Measurements from ENCODE around the gene HMCN1. TPM values are rescaled to one million over a fixed set of nuclear protein-coding genes. Genes with fewer than 3 reads are reported as not detected.

Gene HMCN1
- total RNA-seq, 2 experiments from 2014 or later, result 0.07 to 0.21 TPM

DNA sequence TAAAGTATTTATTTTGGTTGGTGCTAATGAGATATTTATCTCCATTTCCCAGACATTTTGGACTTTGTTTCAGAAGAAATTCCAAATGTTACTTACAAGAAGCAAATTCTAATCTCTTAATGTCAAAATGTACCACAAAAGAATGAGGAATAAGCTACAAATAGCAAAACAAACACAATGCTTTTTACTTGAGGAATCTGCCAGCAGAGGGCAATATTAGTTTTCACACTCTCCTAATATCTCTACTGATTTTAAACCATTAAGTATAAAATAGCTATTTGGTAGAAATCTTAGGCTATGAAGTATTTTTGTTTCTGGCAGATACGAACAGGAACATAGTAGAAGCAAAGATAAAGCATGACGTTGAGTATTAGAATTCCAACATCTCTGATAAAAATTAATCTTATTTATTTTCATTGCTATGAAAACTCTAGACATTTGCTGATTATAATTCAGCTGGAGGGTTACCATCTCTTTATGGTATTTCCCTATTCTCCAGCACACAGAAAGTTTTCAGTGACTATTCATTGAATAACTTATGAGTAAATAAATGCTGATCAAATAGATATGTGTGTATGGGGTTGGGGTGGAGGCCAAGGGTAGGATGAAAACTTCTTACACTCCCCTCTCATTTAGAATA lies 13.4 kb upstream of the HMCN1 start:
- Mint-ChIP-seq H3K27ac (no peak overlapping the region), H3K27me3 (peaks cover 19% of the 10 kb centered on the region), H3K4me3 (no peak overlapping the region), H3K36me3 (ENCODE audit: low read depth) (no peaks in the 10 kb centered on the region), H3K9me3 (no peaks in the 10 kb centered on the region), H3K4me1 (no peaks in the 10 kb centered on the region)
- ChIA-PET POLR2A (no interaction called here), CTCF (no interaction called here)
- no peak for DNase-seq

- Mint-ChIP-seq H3K36me3 (ENCODE audit: low read depth) (no peaks in the 10 kb centered on the region), H3K27ac (no peak overlapping the region), H3K9me3 (no peaks in the 10 kb centered on the region), H3K4me3 (no peak overlapping the region), H3K27me3 (peaks cover 16% of the 10 kb centered on the region), H3K4me1 (no peaks in the 10 kb centered on the region)
- no peak for DNase-seq
- ChIA-PET POLR2A (no interaction called here), CTCF (no interaction called here)
Measured at GRCh38 chr1:185721553-185721952, 12.6 kb upstream of the HMCN1 start.

GRCh38 chr1:185722098-185722497 lies 12.1 kb upstream of the HMCN1 start:
- CTCF ChIA-PET, result no interaction called here
- Mint-ChIP-seq H3K9me3 (no peaks in the 10 kb centered on the region), H3K27me3 (peaks cover 16% of the 10 kb centered on the region), H3K4me3 (no peak overlapping the region), H3K27ac (no peak overlapping the region), H3K4me1 (no peaks in the 10 kb centered on the region), H3K36me3 (ENCODE audit: low read depth) (no peaks in the 10 kb centered on the region)
- POLR2A ChIA-PET, result no interaction called here
- no peak for DNase-seq

GRCh38 chr1:185727726-185728125 lies 6.5 kb upstream of the HMCN1 start:
- H3K9me3 Mint-ChIP-seq, result peaks cover 13% of the 10 kb centered on the region
- ChIA-PET POLR2A (no interaction called here), CTCF (no interaction called here)
- peaks cover 3% of the 10 kb centered on the region for H3K36me3 Mint-ChIP-seq (ENCODE audit: low read depth)
- H3K4me1 Mint-ChIP-seq, result no peaks in the 10 kb centered on the region
- H3K4me3 Mint-ChIP-seq, result no peak overlapping the region
- DNase-seq, result no peak
- no peak overlapping the region for H3K27ac Mint-ChIP-seq
- H3K27me3 Mint-ChIP-seq, result peaks cover 28% of the 10 kb centered on the region

GRCh38 chr1:185731446-185731845 lies 2.7 kb upstream of the HMCN1 start:
- Mint-ChIP-seq H3K27me3 (peaks cover 54% of the 10 kb centered on the region), H3K9me3 (peaks cover 13% of the 10 kb centered on the region), H3K27ac (no peak overlapping the region), H3K4me3 (no peak overlapping the region), H3K36me3 (ENCODE audit: low read depth) (peaks cover 3% of the 10 kb centered on the region), H3K4me1 (peaks cover 16% of the 10 kb centered on the region)
- DNase-seq, result no peak
- CTCF ChIA-PET, result no interaction called here
- POLR2A ChIA-PET, result no interaction called here

GRCh38 chr1:185732951-185733350 lies 1.2 kb upstream of the HMCN1 start:
- DNase-seq, result no peak
- Mint-ChIP-seq H3K4me1 (peaks cover 16% of the 10 kb centered on the region), H3K4me3 (no peak overlapping the region), H3K36me3 (ENCODE audit: low read depth) (peaks cover 3% of the 10 kb centered on the region), H3K9me3 (peaks cover 13% of the 10 kb centered on the region), H3K27me3 (peaks cover 57% of the 10 kb centered on the region), H3K27ac (no peak overlapping the region)
- ChIA-PET POLR2A (no interaction called here), CTCF (interaction anchor here (1.4 kb wide), 1 partner anchor 19 kb away, joined by 3 read pairs; no protein-coding TSS in a partner anchor)

- H3K27me3 Mint-ChIP-seq, result peaks cover 54% of the 10 kb centered on the region
- H3K36me3 Mint-ChIP-seq (ENCODE audit: low read depth), result peaks cover 3% of the 10 kb centered on the region
- peak overlapping the region; percentile 6 for H3K4me3 Mint-ChIP-seq
- H3K4me1 Mint-ChIP-seq, result peaks cover 16% of the 10 kb centered on the region
- no peak for DNase-seq
- no peak overlapping the region for H3K27ac Mint-ChIP-seq
- peaks cover 13% of the 10 kb centered on the region for H3K9me3 Mint-ChIP-seq
- POLR2A ChIA-PET, result no interaction called here
- CTCF ChIA-PET, result interaction anchor here (0.7 kb wide), 1 partner anchor 15 kb away, joined by 3 read pairs; no protein-coding TSS in a partner anchor
Measured at GRCh38 chr1:185734929-185735700, 924 bp downstream of the HMCN1 start.

DNA sequence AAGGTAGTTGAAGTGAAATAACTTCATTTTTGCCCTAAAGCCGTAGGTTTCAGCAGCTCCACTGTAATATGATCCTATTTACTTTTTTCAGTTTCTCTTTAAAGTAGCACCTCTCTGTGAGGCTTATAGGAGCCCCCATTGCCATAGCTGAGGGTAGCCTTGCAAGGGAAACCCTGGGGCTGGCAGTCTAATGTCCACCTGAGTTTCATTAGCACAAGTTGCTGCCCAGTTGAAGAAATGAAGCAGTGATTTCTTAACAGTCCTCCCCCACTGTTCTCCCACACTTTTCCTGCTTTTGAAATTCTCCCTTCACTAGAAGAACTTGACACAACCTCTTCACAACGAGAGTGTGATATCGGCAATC lies 1.5 kb downstream of the HMCN1 start:
- Mint-ChIP-seq H3K9me3 (peaks cover 11% of the 10 kb centered on the region), H3K4me1 (peaks cover 16% of the 10 kb centered on the region), H3K27ac (no peak overlapping the region), H3K36me3 (ENCODE audit: low read depth) (peaks cover 3% of the 10 kb centered on the region), H3K27me3 (peaks cover 53% of the 10 kb centered on the region), H3K4me3 (no peak overlapping the region)
- ChIA-PET POLR2A (no interaction called here), CTCF (no interaction called here)
- no peak for DNase-seq

DNA sequence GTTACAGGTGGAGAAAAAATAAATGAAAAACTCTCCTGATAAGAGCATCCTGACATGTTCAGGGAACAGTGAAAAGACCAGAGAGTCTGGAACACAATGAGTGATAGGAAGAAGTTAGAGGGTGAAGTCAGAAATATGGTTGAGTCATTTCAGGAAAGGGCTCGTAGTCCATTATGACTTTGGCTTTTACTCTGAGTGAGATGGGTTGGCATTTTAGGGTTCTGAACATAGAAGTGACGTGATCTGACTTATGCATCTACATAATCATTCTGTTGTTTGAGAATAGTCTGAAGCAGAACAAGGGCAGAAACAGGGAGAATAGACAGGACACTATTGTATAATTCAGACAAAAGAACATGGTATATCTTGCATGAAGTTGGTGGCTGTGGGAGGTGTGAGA lies 5.8 kb downstream of the HMCN1 start:
- no peak for DNase-seq
- Mint-ChIP-seq H3K27me3 (peaks cover 22% of the 10 kb centered on the region), H3K4me1 (peaks cover 4% of the 10 kb centered on the region), H3K36me3 (ENCODE audit: low read depth) (no peaks in the 10 kb centered on the region), H3K4me3 (no peak overlapping the region), H3K9me3 (peaks cover 3% of the 10 kb centered on the region), H3K27ac (no peak overlapping the region)
- ChIA-PET POLR2A (no interaction called here), CTCF (no interaction called here)

- DNase-seq, result no peak
- Mint-ChIP-seq H3K4me1 (no peaks in the 10 kb centered on the region), H3K4me3 (no peak overlapping the region), H3K9me3 (peaks cover 3% of the 10 kb centered on the region), H3K27ac (no peak overlapping the region), H3K36me3 (ENCODE audit: low read depth) (no peaks in the 10 kb centered on the region), H3K27me3 (peaks cover 11% of the 10 kb centered on the region)
- ChIA-PET CTCF (no interaction called here), POLR2A (no interaction called here)
Measured at GRCh38 chr1:185741551-185741950, 7.4 kb downstream of the HMCN1 start.

GRCh38 chr1:185742403-185742802 lies 8.2 kb downstream of the HMCN1 start:
- no peaks in the 10 kb centered on the region for H3K4me1 Mint-ChIP-seq

DNA sequence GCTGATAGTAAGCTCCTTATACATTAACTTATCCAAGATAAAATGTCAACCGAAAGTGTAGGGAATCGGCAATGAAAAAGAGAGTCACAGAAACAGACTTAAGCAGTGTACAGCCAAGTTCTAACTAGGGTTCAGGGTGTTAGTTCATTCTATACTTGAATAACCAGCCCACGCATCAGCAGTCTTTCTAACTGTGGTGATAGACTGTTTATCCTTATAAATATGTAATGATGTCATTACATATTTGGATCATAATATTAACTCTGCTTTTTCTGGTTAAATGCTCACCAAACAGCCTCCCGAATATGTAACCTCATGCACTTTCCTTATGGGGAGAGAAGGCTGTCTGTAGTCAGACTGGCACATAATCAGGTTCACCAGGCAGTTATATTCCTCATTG lies 11.0 kb downstream of the HMCN1 start:
- H3K27ac Mint-ChIP-seq, result no peak overlapping the region
- H3K36me3 Mint-ChIP-seq (ENCODE audit: low read depth), result no peaks in the 10 kb centered on the region
- no peak for DNase-seq
- H3K4me1 Mint-ChIP-seq, result no peaks in the 10 kb centered on the region
- ChIA-PET CTCF (interaction anchor here (0.6 kb wide), 1 partner anchor 886 kb away, joined by 3 read pairs; no protein-coding TSS in a partner anchor), POLR2A (no interaction called here)
- H3K4me3 Mint-ChIP-seq, result no peak overlapping the region
- peaks cover 20% of the 10 kb centered on the region for H3K27me3 Mint-ChIP-seq
- peaks cover 3% of the 10 kb centered on the region for H3K9me3 Mint-ChIP-seq

More at GRCh38 chr1:185742403-185742802, 8.2 kb downstream of the HMCN1 start:
- DNase-seq, result no peak
- Mint-ChIP-seq H3K9me3 (peaks cover 3% of the 10 kb centered on the region), H3K27me3 (peaks cover 11% of the 10 kb centered on the region), H3K4me3 (no peak overlapping the region), H3K36me3 (ENCODE audit: low read depth) (no peaks in the 10 kb centered on the region), H3K27ac (no peak overlapping the region)
- POLR2A ChIA-PET, result no interaction called here
- CTCF ChIA-PET, result interaction anchor here (0.6 kb wide), 1 partner anchor 193 kb away, joined by 5 read pairs; no protein-coding TSS in a partner anchor

GRCh38 chr1:185759061-185759460 lies 24.9 kb downstream of the HMCN1 start:
- DNase-seq, result no peak
- H3K9me3 Mint-ChIP-seq, result no peaks in the 10 kb centered on the region
- H3K27ac Mint-ChIP-seq, result no peak overlapping the region
- H3K27me3 Mint-ChIP-seq, result peaks cover 16% of the 10 kb centered on the region
- ChIA-PET POLR2A (interaction anchor here (1.0 kb wide), 1 partner anchor 553 kb away, joined by 3 read pairs; no protein-coding TSS in a partner anchor), CTCF (no interaction called here)
- no peaks in the 10 kb centered on the region for H3K4me1 Mint-ChIP-seq
- H3K4me3 Mint-ChIP-seq, result no peak overlapping the region
- no peaks in the 10 kb centered on the region for H3K36me3 Mint-ChIP-seq (ENCODE audit: low read depth)

Measured in activated CD4-positive, alpha-beta T cell treated with anti-CD3 and anti-CD28 coated beads, Interleukin-2, amount 10 ng/mL, durations not matched to agents 7 days and 5 days (primary cell).